ENCODE results near the gene NCOA7. TPM values are rescaled to one million over a fixed set of nuclear protein-coding genes. Genes with fewer than 3 reads are reported as not detected.

NCOA7 gene
- total RNA-seq, 2 donors from 2014 or later, result 26.5 to 30.0 TPM

DNA sequence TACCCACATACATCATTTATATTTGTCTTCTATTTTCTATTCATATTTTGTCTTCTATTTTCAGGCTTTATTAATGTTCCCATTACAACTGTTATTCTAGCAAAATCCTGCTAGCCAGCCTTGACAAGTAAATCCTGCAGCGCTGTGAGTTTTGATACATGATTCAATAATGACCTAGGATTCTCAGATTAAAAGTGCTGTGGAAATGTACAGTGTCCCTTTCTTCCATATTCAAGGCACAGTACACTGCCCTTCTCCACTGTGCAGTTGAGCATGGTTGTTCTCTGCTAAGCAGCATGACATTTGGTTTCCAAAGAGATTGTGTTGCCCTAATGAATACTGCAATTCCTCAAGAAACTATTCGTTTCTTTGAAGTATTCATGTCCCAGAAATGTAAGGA, 47.2 kb upstream of the NCOA7 start:
- ATAC-seq (no peak), DNase-seq (no peak)
- peaks cover 11% of the 10 kb centered on the region for H3K4me1 ChIP-seq
- peak overlapping the region in 2 of 4 donors; percentile 42 to 94 for H3K27ac ChIP-seq
- no peaks in the 10 kb centered on the region for H3K36me3 ChIP-seq (replicated peaks in 1 of 2; ENCODE audit: insufficient read depth in 1 of 2, low read depth in 2 of 2)
- no peaks in the 10 kb centered on the region for H3K27me3 ChIP-seq
- H3K9me3 ChIP-seq, result no peaks in the 10 kb centered on the region
- TF ChIP-seq, protein P1, sequence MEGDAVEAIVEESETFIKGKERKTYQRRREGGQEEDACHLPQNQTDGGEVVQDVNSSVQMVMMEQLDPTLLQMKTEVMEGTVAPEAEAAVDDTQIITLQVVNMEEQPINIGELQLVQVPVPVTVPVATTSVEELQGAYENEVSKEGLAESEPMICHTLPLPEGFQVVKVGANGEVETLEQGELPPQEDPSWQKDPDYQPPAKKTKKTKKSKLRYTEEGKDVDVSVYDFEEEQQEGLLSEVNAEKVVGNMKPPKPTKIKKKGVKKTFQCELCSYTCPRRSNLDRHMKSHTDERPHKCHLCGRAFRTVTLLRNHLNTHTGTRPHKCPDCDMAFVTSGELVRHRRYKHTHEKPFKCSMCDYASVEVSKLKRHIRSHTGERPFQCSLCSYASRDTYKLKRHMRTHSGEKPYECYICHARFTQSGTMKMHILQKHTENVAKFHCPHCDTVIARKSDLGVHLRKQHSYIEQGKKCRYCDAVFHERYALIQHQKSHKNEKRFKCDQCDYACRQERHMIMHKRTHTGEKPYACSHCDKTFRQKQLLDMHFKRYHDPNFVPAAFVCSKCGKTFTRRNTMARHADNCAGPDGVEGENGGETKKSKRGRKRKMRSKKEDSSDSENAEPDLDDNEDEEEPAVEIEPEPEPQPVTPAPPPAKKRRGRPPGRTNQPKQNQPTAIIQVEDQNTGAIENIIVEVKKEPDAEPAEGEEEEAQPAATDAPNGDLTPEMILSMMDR (IDR thresholded peaks at IDR 0.05), result no peak
- TF ChIP-seq POLR2A (IDR thresholded peaks at IDR 0.05), result no peak
- intact Hi-C loops (cut with DNase I), result no loop called here
- H3K4me3 ChIP-seq, result no peak overlapping the region
- 36 to 39% methylated on average over 2 of the region's 2 CpGs for WGBS, 2 donors

DNA sequence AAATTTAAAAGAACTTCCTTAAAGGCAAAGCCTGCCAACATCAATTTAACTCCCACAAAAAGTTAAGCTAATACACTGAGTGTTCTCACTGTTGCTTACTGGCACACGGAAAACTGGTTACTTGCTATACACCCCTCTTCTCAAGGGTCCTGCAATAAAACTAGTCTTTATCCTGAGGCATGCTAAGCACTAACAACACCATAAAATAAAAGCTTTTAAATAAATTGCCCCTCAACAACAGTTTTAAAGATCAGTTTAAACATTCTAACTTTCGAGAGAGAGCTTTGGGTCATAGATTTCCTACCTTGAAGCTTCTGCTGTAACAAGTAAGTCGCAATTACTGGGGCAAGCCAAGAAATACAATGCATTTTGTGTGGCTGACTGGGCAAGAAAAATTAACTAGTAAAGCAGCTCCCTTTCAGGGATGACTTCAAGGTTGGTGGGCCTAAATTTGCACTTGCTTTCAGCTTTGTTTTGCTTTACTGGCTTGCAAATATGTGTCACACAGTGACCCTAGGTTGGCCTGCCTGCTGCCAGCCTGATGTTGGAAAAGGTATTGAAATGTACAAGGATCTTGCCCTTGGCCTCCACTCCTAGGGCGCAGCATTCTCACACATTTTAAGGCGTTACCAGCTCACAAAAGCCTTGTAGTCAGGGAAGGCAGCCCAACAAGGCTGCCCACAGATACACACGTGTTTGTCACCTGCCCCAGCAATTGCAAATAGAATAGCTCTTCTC, 45.3 kb upstream of the NCOA7 start:
- peak overlapping the region; percentile 22 to 96 (median 90) for H3K27ac ChIP-seq
- H3K27me3 ChIP-seq, result no peaks in the 10 kb centered on the region
- intact Hi-C loops (cut with DNase I), result no loop called here

DNA sequence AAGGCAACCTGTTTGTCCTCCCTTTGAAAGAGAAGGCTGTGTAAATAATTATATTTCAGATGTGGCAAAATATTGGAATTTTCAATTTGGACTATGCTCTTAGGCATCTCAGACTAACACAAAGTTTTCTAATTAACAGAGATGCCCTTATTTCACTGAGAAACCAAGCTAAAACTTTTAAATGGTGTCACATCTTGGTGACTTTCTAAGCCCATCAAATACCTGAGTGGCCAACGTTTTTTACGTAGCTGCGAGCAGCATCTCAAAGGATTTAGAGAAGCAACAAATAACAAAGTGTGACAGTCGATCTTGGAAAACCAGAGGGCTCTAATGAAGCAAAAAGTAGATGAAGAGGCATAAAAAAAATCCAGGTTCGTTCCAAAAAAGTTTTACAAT, 44.7 kb upstream of the NCOA7 start:
- ATAC-seq (no peak), DNase-seq (no peak)
- H3K9me3 ChIP-seq, result no peaks in the 10 kb centered on the region
- H3K27me3 ChIP-seq, result no peaks in the 10 kb centered on the region
- no peak for TF ChIP-seq POLR2A (IDR thresholded peaks at IDR 0.05)
- TF ChIP-seq, protein P1 (IDR thresholded peaks at IDR 0.05), result no peak
- H3K36me3 ChIP-seq (replicated peaks in 1 of 2; ENCODE audit: insufficient read depth in 1 of 2, low read depth in 2 of 2), result no peaks in the 10 kb centered on the region
- H3K27ac ChIP-seq, result peak overlapping the region; percentile 22 to 96 (median 90)
- H3K4me1 ChIP-seq, result peaks cover 11% of the 10 kb centered on the region
- intact Hi-C loops (cut with DNase I), result no loop called here
- WGBS, 2 donors, result 36 to 43% methylated on average over 5 of the region's 5 CpGs
- peak overlapping the region in 1 of 2 donors; percentile 57 for H3K4me3 ChIP-seq

More for the DNA sequence above, 45.3 kb upstream of the NCOA7 start:
- Histone ChIP-seq H3K4me1 (peaks cover 11% of the 10 kb centered on the region), H3K36me3 (replicated peaks in 1 of 2; ENCODE audit: insufficient read depth in 1 of 2, low read depth in 2 of 2) (no peaks in the 10 kb centered on the region), H3K4me3 (no peak overlapping the region), H3K9me3 (no peaks in the 10 kb centered on the region)
- no peak for ATAC-seq
- TF ChIP-seq, protein P1 (IDR thresholded peaks at IDR 0.05), result no peak
- peak in 2 of 3 donors; percentile 12 to 26 for TF ChIP-seq POLR2A (IDR thresholded peaks at IDR 0.05)
- 34 to 44% methylated on average over 6 of the region's 6 CpGs for WGBS, 2 donors
- peak; percentile 22 to 51 (median 46) for DNase-seq

DNA sequence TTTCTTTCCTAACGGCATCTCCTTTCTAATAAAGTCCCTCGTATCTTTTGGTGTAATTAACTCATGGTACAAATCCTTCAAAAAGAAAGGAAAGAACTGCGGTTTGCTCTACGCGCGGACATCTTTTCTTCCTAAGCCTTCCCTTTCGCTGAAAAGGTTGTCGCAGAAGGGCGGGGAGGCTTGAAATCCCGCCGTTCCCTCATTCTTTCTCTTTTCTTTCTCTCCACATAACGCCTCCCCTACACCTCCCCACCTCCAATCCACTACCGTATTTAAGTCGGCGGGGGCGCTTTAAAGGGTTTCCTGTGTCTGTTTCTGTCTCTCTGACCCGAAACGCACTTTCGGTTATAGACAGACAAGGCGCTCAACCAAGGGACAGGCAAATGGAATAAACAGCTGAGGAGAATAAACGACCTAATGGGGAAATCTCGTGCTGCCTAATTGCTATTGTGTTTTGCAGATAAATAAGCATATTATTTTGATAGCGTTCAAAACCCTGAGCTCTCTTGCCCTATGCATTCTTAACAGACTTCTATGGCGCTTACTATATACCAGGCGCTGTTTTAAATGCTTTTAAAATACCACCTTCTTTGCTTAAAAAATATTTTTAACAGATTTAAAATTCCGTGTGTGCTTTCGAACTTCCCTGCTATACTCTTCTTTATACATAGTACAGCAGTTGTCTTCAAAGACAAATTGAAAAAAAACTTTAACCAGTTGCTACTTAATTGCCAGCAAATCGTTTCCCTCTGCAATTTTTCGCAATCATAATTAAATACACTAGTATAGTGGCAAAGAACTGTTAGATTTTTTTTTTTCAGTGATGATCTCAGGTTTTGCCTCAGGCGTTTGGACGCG, 43.8 kb upstream of the NCOA7 start:
- Histone ChIP-seq H3K4me1 (peaks cover 11% of the 10 kb centered on the region), H3K36me3 (replicated peaks in 1 of 2; ENCODE audit: insufficient read depth in 1 of 2, low read depth in 2 of 2) (no peaks in the 10 kb centered on the region), H3K27ac (peak overlapping the region; percentile 85 to 96 (median 90)), H3K4me3 (peak overlapping the region; percentile 18 to 57), H3K27me3 (no peaks in the 10 kb centered on the region), H3K9me3 (no peaks in the 10 kb centered on the region)
- TF ChIP-seq, protein P1 (IDR thresholded peaks at IDR 0.05), result no peak
- TF ChIP-seq POLR2A (IDR thresholded peaks at IDR 0.05), result peak in 2 of 3 donors; percentile 76 to 82
- intact Hi-C loops (cut with DNase I), result no loop called here
- peak; percentile 71 to 89 (median 85) for DNase-seq
- 1 to 2% methylated on average over 32 of the region's 32 CpGs for WGBS, 2 donors
- ATAC-seq, result peak; percentile 28
